Neural cell (in vitro differentiated cells): ENCODE measurements around the gene USP6NL. TPM values are rescaled to one million over a fixed set of nuclear protein-coding genes. Genes with fewer than 3 reads are reported as not detected.

ENCODE experiments used
- H2AFZ ChIP-seq: fragments of 200-600, 300-800 bp; sonication (generic), shearing (Covaris generic); 2 replicates; pipeline ENCODE4 v1.6.0; 2014; ENCODE audit warnings: low read depth, mild to moderate bottlenecking, antibody characterized with exemption, low read length, moderate library complexity
- H3F3A ChIP-seq: fragments of 200-600 bp; shearing (Covaris generic); 2 replicates; pipeline ENCODE4 v1.6.1; 2016; ENCODE audit warnings: mild to moderate bottlenecking, moderate library complexity, mixed read lengths, antibody characterized with exemption, low read length; ENCODE audit not compliant: insufficient read depth, poor library complexity, severe bottlenecking
- H3K27ac ChIP-seq: fragments of 200-600, 300-800 bp; sonication (generic), shearing (Covaris generic); 2 replicates; pipeline ENCODE4 v1.5.1; 2014; ENCODE audit warnings: mild to moderate bottlenecking, low read length, moderate library complexity
- H3K27me3 ChIP-seq: fragments of 300-800, 200-600 bp; sonication (generic), shearing (Covaris generic); 2 replicates; pipeline ENCODE4 v1.6.0; 2014; ENCODE audit warnings: mild to moderate bottlenecking, low read depth, low read length, moderate library complexity; ENCODE audit not compliant: insufficient read depth
- H3K36me3 ChIP-seq: fragments of 300-800, 200-600 bp; sonication (generic), shearing (Covaris generic); 2 replicates; pipeline ENCODE4 v1.5.1; 2014; ENCODE audit warnings: mild to moderate bottlenecking, antibody characterized with exemption, low read length, moderate library complexity; ENCODE audit not compliant: insufficient read depth
- H3K4me2 ChIP-seq: fragments of 300-800, 200-600 bp; sonication (generic), shearing (Covaris generic); 2 replicates; pipeline ENCODE4 v1.6.0; 2014; ENCODE audit warnings: mild to moderate bottlenecking, low read length
- H3K4me3 ChIP-seq: fragments of 300-800, 200-600 bp; sonication (generic), shearing (Covaris generic); 2 replicates; pipeline ENCODE4 v1.5.1; 2014; ENCODE audit warnings: mild to moderate bottlenecking, low read length, moderate library complexity
- H3K79me2 ChIP-seq: fragments of 200-600 bp; shearing (Covaris generic); replicated peaks from 2 replicates; pipeline ENCODE4 v1.6.0; 2014; ENCODE audit warnings: mild to moderate bottlenecking, low read length, moderate library complexity; ENCODE audit not compliant: insufficient read depth
- H3K9ac ChIP-seq: fragments of 300-800, 200-600 bp; sonication (generic), shearing (Covaris generic); 2 replicates; pipeline ENCODE4 v1.6.1; 2016; ENCODE audit warnings: mild to moderate bottlenecking, low read length, mixed read lengths
- H3K9me2 ChIP-seq: fragments of 200-600 bp; shearing (Covaris generic); 2 replicates; pipeline ENCODE4 v1.6.1; 2016; ENCODE audit warnings: mild to moderate bottlenecking, low read length, mixed read lengths; ENCODE audit not compliant: insufficient read depth
- H3K9me3 ChIP-seq: fragments of 200-600, 300-800 bp; sonication (generic), shearing (Covaris generic); 2 replicates; pipeline ENCODE4 v1.6.1; 2016; ENCODE audit warnings: mild to moderate bottlenecking, mixed run types, low read length, moderate library complexity, mixed read lengths
- H4K20me1 ChIP-seq: fragments of 200-600 bp; shearing (Covaris generic); 2 replicates; pipeline ENCODE4 v1.6.1; 2016; ENCODE audit warnings: mild to moderate bottlenecking, mixed run types; ENCODE audit not compliant: insufficient read depth
- EP300 ChIP-seq: fragments of 450-650 bp; conservative IDR thresholded peaks from 2 replicates; pipeline ENCODE4 v1.6.1; 2014; ENCODE audit warnings: antibody characterized with exemption, mild to moderate bottlenecking, moderate library complexity; ENCODE audit not compliant: poor library complexity, severe bottlenecking
- EZH2 ChIP-seq: fragments of 200-600, 300-800 bp; shearing (Covaris generic), sonication (generic); IDR thresholded peaks from 2 replicates; pipeline ENCODE4 v1.6.1; 2014; ENCODE audit warnings: antibody characterized with exemption, low read length, borderline replicate concordance, mild to moderate bottlenecking; ENCODE audit not compliant: insufficient read depth, poor library complexity, severe bottlenecking
- MXI1 ChIP-seq: fragments of 450-650 bp; conservative IDR thresholded peaks from 2 replicates; pipeline ENCODE4 v1.6.1; 2014; ENCODE audit warnings: antibody characterized with exemption, mild to moderate bottlenecking; ENCODE audit not compliant: poor library complexity, severe bottlenecking
- POLR2AphosphoS5 ChIP-seq: IDR thresholded peaks from 2 replicates; pipeline ENCODE4 v1.6.1; 2012
- RAD21 ChIP-seq: fragments of 450-650 bp; conservative IDR thresholded peaks from 2 replicates; pipeline ENCODE4 v1.6.1; 2014; ENCODE audit warnings: antibody characterized with exemption, mild to moderate bottlenecking, moderate library complexity
- SMC3 ChIP-seq: fragments of 450-650 bp; conservative IDR thresholded peaks from 2 replicates; pipeline ENCODE4 v1.6.1; 2014; ENCODE audit warnings: antibody characterized with exemption, mild to moderate bottlenecking, moderate library complexity; ENCODE audit not compliant: poor library complexity
- TAF1 ChIP-seq: IDR thresholded peaks from 2 replicates; pipeline ENCODE4 v1.6.1; 2012; ENCODE audit warnings: low read depth
- polyA plus RNA-seq: library from polyadenylated mRNA; depleted of rRNA; stranded (reverse); fragments of >200 nt; gene quantifications from 2 replicates; pipeline ENCODE4 v1.2.3, GENCODE V29; 2014
- TF ChIP-seq, protein P1 (sequence below): fragments of 450-650 bp; IDR thresholded peaks from 2 replicates; pipeline ENCODE4 v1.5.1; 2014; ENCODE audit warnings: antibody characterized with exemption, mild to moderate bottlenecking, moderate library complexity; ENCODE audit not compliant: poor library complexity, severe bottlenecking
- TF ChIP-seq, protein P2 (sequence below): IDR thresholded peaks from 2 replicates; pipeline ENCODE4 v1.6.1; 2012; ENCODE audit warnings: borderline replicate concordance

USP6NL gene
- polyA plus RNA-seq, 1 donor from 2014 or later, result 39.9 TPM

DNA sequence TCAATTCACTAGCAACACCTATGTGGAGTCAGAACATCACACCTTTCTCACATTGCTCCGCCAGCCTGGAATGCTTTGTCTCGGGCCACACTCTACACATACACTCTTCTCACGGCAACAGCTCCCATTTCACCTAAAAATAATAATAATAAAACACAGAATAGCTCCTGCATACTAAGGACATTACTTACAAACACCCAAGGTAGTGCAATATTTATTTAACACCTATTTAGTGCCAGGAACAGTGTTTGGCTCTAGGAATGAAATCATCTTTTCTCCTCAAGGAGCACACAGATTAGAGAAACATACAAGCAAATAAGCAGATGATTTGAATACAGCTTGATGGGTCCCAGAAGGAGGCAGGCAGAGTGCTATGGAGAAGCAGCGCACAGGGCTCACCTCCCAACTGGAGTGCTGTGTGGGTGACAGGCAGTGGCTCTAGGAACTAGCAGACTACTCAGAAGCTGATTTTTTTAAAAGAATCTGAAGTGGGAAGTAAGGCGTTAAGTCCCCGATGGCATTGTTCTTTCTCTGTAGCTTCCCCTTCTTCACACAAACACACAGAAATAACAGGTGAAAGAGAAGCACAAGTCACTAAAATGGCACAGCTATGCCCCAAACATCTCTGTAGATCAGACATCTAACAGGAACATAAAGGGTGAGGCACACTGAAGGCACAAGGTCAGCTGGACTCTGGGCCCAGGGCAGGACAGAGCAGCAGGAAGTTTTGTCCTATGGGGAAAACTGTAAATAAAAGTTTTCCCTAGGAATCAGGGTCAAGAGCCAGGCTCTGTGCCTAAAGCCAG is 16.7 kb downstream of the USP6NL start:
- TF ChIP-seq MXI1, result no peak
- no peak for TF ChIP-seq EP300
- no peak for TF ChIP-seq EZH2
- TF ChIP-seq, protein P1, sequence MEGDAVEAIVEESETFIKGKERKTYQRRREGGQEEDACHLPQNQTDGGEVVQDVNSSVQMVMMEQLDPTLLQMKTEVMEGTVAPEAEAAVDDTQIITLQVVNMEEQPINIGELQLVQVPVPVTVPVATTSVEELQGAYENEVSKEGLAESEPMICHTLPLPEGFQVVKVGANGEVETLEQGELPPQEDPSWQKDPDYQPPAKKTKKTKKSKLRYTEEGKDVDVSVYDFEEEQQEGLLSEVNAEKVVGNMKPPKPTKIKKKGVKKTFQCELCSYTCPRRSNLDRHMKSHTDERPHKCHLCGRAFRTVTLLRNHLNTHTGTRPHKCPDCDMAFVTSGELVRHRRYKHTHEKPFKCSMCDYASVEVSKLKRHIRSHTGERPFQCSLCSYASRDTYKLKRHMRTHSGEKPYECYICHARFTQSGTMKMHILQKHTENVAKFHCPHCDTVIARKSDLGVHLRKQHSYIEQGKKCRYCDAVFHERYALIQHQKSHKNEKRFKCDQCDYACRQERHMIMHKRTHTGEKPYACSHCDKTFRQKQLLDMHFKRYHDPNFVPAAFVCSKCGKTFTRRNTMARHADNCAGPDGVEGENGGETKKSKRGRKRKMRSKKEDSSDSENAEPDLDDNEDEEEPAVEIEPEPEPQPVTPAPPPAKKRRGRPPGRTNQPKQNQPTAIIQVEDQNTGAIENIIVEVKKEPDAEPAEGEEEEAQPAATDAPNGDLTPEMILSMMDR, result no peak
- no peak for TF ChIP-seq SMC3
- TF ChIP-seq, protein P2, sequence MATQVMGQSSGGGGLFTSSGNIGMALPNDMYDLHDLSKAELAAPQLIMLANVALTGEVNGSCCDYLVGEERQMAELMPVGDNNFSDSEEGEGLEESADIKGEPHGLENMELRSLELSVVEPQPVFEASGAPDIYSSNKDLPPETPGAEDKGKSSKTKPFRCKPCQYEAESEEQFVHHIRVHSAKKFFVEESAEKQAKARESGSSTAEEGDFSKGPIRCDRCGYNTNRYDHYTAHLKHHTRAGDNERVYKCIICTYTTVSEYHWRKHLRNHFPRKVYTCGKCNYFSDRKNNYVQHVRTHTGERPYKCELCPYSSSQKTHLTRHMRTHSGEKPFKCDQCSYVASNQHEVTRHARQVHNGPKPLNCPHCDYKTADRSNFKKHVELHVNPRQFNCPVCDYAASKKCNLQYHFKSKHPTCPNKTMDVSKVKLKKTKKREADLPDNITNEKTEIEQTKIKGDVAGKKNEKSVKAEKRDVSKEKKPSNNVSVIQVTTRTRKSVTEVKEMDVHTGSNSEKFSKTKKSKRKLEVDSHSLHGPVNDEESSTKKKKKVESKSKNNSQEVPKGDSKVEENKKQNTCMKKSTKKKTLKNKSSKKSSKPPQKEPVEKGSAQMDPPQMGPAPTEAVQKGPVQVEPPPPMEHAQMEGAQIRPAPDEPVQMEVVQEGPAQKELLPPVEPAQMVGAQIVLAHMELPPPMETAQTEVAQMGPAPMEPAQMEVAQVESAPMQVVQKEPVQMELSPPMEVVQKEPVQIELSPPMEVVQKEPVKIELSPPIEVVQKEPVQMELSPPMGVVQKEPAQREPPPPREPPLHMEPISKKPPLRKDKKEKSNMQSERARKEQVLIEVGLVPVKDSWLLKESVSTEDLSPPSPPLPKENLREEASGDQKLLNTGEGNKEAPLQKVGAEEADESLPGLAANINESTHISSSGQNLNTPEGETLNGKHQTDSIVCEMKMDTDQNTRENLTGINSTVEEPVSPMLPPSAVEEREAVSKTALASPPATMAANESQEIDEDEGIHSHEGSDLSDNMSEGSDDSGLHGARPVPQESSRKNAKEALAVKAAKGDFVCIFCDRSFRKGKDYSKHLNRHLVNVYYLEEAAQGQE, result no peak
- TF ChIP-seq POLR2AphosphoS5, result no peak
- no peak for TF ChIP-seq TAF1
- TF ChIP-seq RAD21, result no peak
- peaks cover 66% of the 10 kb centered on the region for H3K79me2 ChIP-seq
- no peaks in the 10 kb centered on the region for H3K27me3 ChIP-seq
- H4K20me1 ChIP-seq, result no peaks in the 10 kb centered on the region
- no peak overlapping the region for H3K4me2 ChIP-seq
- H3K27ac ChIP-seq, result no peak overlapping the region
- no peaks in the 10 kb centered on the region for H3F3A ChIP-seq
- H3K9me3 ChIP-seq, result no peaks in the 10 kb centered on the region
- H3K9me2 ChIP-seq, result no peaks in the 10 kb centered on the region
- H3K4me3 ChIP-seq, result no peak overlapping the region
- H3K36me3 ChIP-seq, result no peaks in the 10 kb centered on the region
- H3K9ac ChIP-seq, result no peak overlapping the region
- H2AFZ ChIP-seq, result no peak overlapping the region

DNA sequence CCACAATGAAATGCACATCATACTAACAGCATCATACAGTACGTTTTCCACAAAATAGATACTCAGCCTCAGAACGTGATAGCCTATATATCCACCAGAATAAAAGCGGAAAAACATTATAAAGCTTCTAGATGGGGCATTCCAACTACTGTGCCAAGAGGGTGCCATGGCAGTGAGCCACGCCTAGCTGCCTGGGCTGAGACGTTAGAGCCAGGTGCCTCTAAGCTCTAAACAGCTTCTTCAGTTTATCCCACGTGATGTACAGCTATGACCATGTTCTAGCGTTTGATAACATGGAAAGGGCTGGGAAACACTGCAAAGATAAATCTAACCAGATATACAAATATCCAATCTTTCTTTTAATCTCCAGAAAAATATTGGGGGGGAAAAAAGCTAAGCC is 17.8 kb downstream of the USP6NL start:
- H3K4me2 ChIP-seq, result no peak overlapping the region
- peaks cover 65% of the 10 kb centered on the region for H3K79me2 ChIP-seq
- no peak overlapping the region for H3K27ac ChIP-seq
- no peak overlapping the region for H3K4me3 ChIP-seq
- H4K20me1 ChIP-seq, result no peaks in the 10 kb centered on the region
- H3K9me2 ChIP-seq, result no peaks in the 10 kb centered on the region
- no peaks in the 10 kb centered on the region for H3K27me3 ChIP-seq
- TF ChIP-seq EP300 (no peak), EZH2 (no peak)
- no peak overlapping the region for H3K9ac ChIP-seq
- no peak overlapping the region for H2AFZ ChIP-seq
- H3F3A ChIP-seq, result no peaks in the 10 kb centered on the region
- H3K9me3 ChIP-seq, result no peaks in the 10 kb centered on the region
- H3K36me3 ChIP-seq, result no peaks in the 10 kb centered on the region
